NCI-H82 (cell line): ENCODE measurements around the gene CDCA5.

Experiments used
- DNase-seq: peaks from one replicate; lab custom pipeline; 2025; lab: John Stamatoyannopoulos, UW

The CDCA5 gene

GRCh38 chr11:65083834-65084597 lies at the start of gene CDCA5, which contains the start of gene ZFPL1:
Gene CDCA5 (minus strand): TSS chr11:65084040. CDS start chr11:65083978, 62 bp downstream.
Gene ZFPL1 (plus strand): TSS chr11:65084222. CDS start chr11:65084699, 477 bp downstream.
- peak; percentile 96 for DNase-seq

GRCh38 chr11:65132988-65133700 lies 49.3 kb upstream of the CDCA5 start:
- DNase-seq, result peak; percentile 24

GRCh38 chr11:65132238-65132987 lies 48.6 kb upstream of the CDCA5 start:
- no peak for DNase-seq

- no peak for DNase-seq
These were observed 48.0 kb upstream of the CDCA5 start for GRCh38 chr11:65131895-65132237.

- DNase-seq, result no peak
These were observed 47.6 kb upstream of the CDCA5 start for GRCh38 chr11:65131417-65131776.

GRCh38 chr11:65130631-65131416 lies 47.0 kb upstream of the CDCA5 start:
- DNase-seq, result no peak

- DNase-seq, result no peak
These were observed 46.0 kb upstream of the CDCA5 start for GRCh38 chr11:65129649-65130441.

- no peak for DNase-seq
These were observed 44.6 kb upstream of the CDCA5 start for GRCh38 chr11:65128182-65129145.

- no peak for DNase-seq
These were observed 43.8 kb upstream of the CDCA5 start for GRCh38 chr11:65127473-65128181.

GRCh38 chr11:65126624-65127274 lies 42.9 kb upstream of the CDCA5 start:
- DNase-seq, result no peak

- no peak for DNase-seq
These were observed 41.6 kb upstream of the CDCA5 start for GRCh38 chr11:65125197-65126056.

GRCh38 chr11:65124480-65125196 lies 40.8 kb upstream of the CDCA5 start:
- no peak for DNase-seq

GRCh38 chr11:65121865-65122696 lies 38.2 kb upstream of the CDCA5 start, which contains the start of the genes FAU and MRPL49:
Gene FAU (minus strand): TSS chr11:65122134. CDS start chr11:65121813, 321 bp downstream.
Gene MRPL49 (plus strand): TSS chr11:65122321. CDS start chr11:65122347, 26 bp downstream.
- peak; percentile 98 for DNase-seq

- no peak for DNase-seq
These were observed 37.6 kb upstream of the CDCA5 start for GRCh38 chr11:65121447-65121864.

- DNase-seq, result no peak
These were observed 37.0 kb upstream of the CDCA5 start for GRCh38 chr11:65120831-65121230.

- no peak for DNase-seq
These were observed 35.8 kb upstream of the CDCA5 start for GRCh38 chr11:65119670-65119995.
